Adrenal gland (tissue), 12 donors: ENCODE results near the gene PRR20D. TPM values are rescaled to one million over a fixed set of nuclear protein-coding genes. Genes with fewer than 3 reads are reported as not detected.
A peak's percentile ranks its signal among the peaks of the same experiment; 100 is the strongest.
"Not testable (repeated sequence)": the region's sequence is repeated elsewhere in the genome, so short reads cannot be mapped to it uniquely, and the experiment has no call there.

ENCODE experiments used
- DNase-seq, 7 donors: peaks; one replicate each; pipeline ENCODE4 v3.0.0-alpha.2; 2019 to 2020
- H3K27ac ChIP-seq, 5 donors: fragments of 200-600 bp; sonication (generic) in 4 of 5; 1 replicate in 3 of 5; 2 replicates in 2 of 5; pipeline versions ENCODE4 v1.5.1 to v1.8.0; 2016 to 2020; ENCODE audit warnings: mild to moderate bottlenecking in 1 of 5
- H3K27me3 ChIP-seq: fragments of 200-600 bp; 2 replicates; pipeline ENCODE4 v1.8.0; 2021
- H3K36me3 ChIP-seq, 2 donors: fragments of 200-600 bp; replicated peaks in 1 of 2; 1 replicate in 1 of 2; 2 replicates in 1 of 2; pipeline versions ENCODE4 v1.5.1 to v1.8.0; 2018 to 2022
- H3K4me1 ChIP-seq, 2 donors: fragments of 200-600 bp; replicated peaks in 1 of 2; 1 replicate in 1 of 2; 2 replicates in 1 of 2; pipeline versions ENCODE4 v1.5.1 to v1.8.0; 2018 to 2021
- H3K4me3 ChIP-seq, 4 donors: fragments of 200-600 bp; sonication (generic) in 3 of 4; one replicate each; pipeline ENCODE4 v1.5.1; 2016 to 2018
- H3K9me3 ChIP-seq, 3 donors: fragments of 200-600 bp; sonication (generic) in 1 of 3; replicated peaks in 1 of 3; 1 replicate in 2 of 3; 2 replicates in 1 of 3; pipeline versions ENCODE4 v1.5.1 to v1.8.0; 2016 to 2021
- CTCF ChIP-seq, 6 experiments: fragments of 450-650 bp in 4 of 6; fragments of 200-600 bp in 2 of 6; sonication (generic) in 1 of 6; IDR thresholded peaks; 1 replicate in 5 of 6; 2 replicates in 1 of 6; pipeline versions ENCODE4 v1.5.1 to v1.8.0; 2016 to 2021; ENCODE audit warnings: antibody characterized with exemption in 6 of 6, mild to moderate bottlenecking in 2 of 6, moderate library complexity in 1 of 6
- POLR2A ChIP-seq, 2 donors: fragments of 450-650 bp; IDR thresholded peaks; one replicate each; pipeline ENCODE4 v1.6.1; 2017; ENCODE audit warnings: antibody characterized with exemption in 2 of 2, mild to moderate bottlenecking in 2 of 2, moderate library complexity in 1 of 2
- WGBS, 4 donors: extraction: QIAGEN DNeasy Blood & Tissue Kit in 2 of 4; methylation state at CpG; one replicate each; pipeline versions ENCODE4 v1.1.5 to v1.1.7; 2013 to 2017; 5-methylcytosine and 5-hydroxymethylcytosine counted together
- intact Hi-C, 2 donors: fragments of 100-400 bp; cut with DNase I; formaldehyde crosslinking; loops; one replicate each; pipeline versions ENCODE4 v1.14.1 to v1.15.0; 2022 to 2023
- polyA plus RNA-seq, 3 donors: library from polyadenylated mRNA; stranded (reverse); fragments of 200-250 nt in 2 of 3; fragments of 350-450 nt in 1 of 3; fragmentation: Illumina TruSeq in 1 of 3; extraction: RNeasy Lipid Tissue Mini Kit (QIAGEN cat#74804) in 1 of 3; gene quantifications; one replicate each; pipeline ENCODE4 v1.2.3, GENCODE V29; 2013 to 2014
- total RNA-seq, 9 donors: library from RNA; depleted of rRNA in 4 of 9; stranded (reverse); fragments of >200 nt in 4 of 9; fragments of 120-200 nt in 1 of 9; fragmentation: NEBNext Ultra II Directional in 1 of 9; extraction: Animal tissue kit (Norgen Biotek cat#: 25700) in 1 of 9; gene quantifications; one replicate each; pipeline versions ENCODE4 v1.1.0 to v1.2.4, GENCODE V29; 2013 to 2023
- donor health status: healthy with polysubstance abuse.
- donor health status: Bipolar disorder and iron deficiency.
- donor health status: DM: yes; HTN: yes; CAD: no.
- donor health status: DM: no; HTN: no; CAD: no.
- donor health status: DM: no; HTN: no; CAD: no.
- donor health status: DM: yes; HTN: yes; CAD: no.

Gene PRR20D
- total and polyA plus RNA-seq, 12 donors: not detected

DNA sequence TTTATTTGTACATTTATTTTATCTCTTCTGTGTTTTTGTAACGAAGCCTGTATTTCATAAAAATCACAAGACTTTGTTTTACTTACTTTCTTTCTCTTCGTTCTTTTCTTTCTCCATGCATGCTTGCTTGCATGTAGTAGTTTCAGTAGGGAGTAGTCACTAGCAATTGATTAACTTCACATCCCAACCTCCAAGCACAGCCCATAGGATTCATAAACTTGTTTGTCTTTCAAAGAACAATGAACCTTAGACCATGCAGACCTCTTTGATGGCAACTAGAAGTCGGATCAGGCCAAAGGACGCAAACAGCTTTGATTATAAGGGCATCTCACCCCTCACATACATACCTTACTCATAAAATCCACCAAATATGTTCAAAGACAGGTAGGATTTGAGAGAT, 22.8 kb upstream of the PRR20D start:
- Histone ChIP-seq H3K4me3 (no peak overlapping the region), H3K4me1 (no peaks in the 10 kb centered on the region), H3K27me3 (no peaks in the 10 kb centered on the region), H3K9me3 (no peaks in the 10 kb centered on the region), H3K27ac (no peak overlapping the region), H3K36me3 (no peaks in the 10 kb centered on the region)
- DNase-seq: no peak
- 67 to 76% (median 72%) methylated on average over 4 of the region's 4 CpGs for WGBS, 4 donors
- no peak for TF ChIP-seq POLR2A (IDR thresholded peaks at IDR 0.05)
- no peak for TF ChIP-seq CTCF (IDR thresholded peaks at IDR 0.05)
- intact Hi-C loops: no loop called here

GRCh38 chr13:57138988-57139387, 21.4 kb upstream of the PRR20D start:
- Histone ChIP-seq H3K36me3 (no peaks in the 10 kb centered on the region), H3K9me3 (no peaks in the 10 kb centered on the region), H3K27ac (no peak overlapping the region), H3K4me1 (no peaks in the 10 kb centered on the region), H3K4me3 (no peak overlapping the region), H3K27me3 (no peaks in the 10 kb centered on the region)
- 80 to 88% (median 85%) methylated on average over 5 of the region's 5 CpGs for WGBS, 4 donors
- DNase-seq: peak in 1 of 7 donors; percentile 3
- TF ChIP-seq CTCF (IDR thresholded peaks at IDR 0.05) (no peak), POLR2A (IDR thresholded peaks at IDR 0.05) (no peak)
- intact Hi-C loops: no loop called here

DNA sequence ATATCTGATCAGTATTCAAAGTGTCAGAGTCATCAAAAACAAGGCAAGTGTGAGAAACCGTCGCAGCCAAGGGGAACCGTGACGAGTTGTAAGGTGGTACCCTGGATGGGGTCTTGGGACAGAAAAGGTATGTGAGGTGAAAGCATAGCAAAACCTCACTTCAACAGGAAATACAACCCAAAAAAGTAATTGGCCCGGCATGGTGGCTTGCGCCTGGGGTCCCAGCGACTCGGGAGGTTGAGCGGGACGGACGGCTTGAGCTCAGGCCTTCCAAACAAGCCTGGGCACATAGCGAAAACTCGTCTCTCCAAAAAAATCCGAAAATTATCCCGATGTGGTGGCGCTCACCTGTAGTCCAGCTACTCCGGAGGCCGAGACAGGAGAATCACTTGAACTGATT, 20.7 kb upstream of the PRR20D start:
- H3K4me3 ChIP-seq, H3K27me3 ChIP-seq, H3K9me3 ChIP-seq, H3K4me1 ChIP-seq, H3K27ac ChIP-seq, intact Hi-C loops, DNase-seq, H3K36me3 ChIP-seq: not testable (repeated sequence)
- WGBS, 4 donors: 97 to 100% methylated on average over 2 to 7 of the region's 18 CpGs; no CpG with 5 or more reads in 2 of the 4 donors

DNA sequence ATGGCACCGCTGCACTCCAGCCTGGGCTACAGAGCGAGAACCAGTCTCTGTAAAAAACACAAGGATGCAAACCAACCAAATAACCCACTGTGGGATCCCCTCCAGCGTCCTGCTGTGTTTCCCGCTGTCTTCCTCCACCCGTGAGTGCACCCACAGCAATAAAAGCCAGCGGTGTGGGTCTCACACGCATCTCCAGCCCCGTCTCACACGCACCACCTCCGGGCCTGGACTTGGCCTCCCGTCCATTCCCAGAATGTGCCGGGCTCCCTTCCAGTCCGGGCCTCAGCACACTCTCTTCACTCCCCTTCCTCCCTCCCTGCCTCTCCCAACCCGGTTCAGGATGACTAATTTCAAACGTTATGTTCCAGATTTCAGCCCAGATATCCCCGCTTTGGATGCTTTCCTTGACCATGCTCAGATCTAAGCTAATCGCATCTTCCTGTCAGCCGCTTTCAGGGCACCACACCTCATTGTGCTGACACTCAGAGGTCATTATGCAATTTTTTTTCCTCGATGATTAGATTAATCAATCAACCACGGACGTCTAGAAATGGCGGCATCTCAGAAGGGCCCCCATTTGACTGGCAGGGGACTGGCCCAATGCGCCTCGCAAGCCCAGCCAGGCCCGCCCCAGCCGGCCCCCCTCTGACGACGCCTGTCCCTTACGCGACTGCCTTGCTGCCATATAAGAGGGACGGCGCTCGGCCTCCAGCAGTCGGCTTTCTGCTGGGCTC, 20.0 kb upstream of the PRR20D start, which contains the start of gene PRR20A:
Gene PRR20A, plus strand, starts transcription at position 684 of the 734 bp plus-strand sequence. CDS start 387 bp downstream, outside the sequence.
- H3K27me3 ChIP-seq, DNase-seq, H3K4me1 ChIP-seq, H3K9me3 ChIP-seq, H3K36me3 ChIP-seq, H3K27ac ChIP-seq, H3K4me3 ChIP-seq, intact Hi-C loops: not testable (repeated sequence)
- WGBS, 4 donors: 85 to 90% (median 88%) methylated on average over 10 to 12 of the region's 34 CpGs

GRCh38 chr13:57147188-57147587, 13.2 kb upstream of the PRR20D start, which contains the start of gene PRR20B:
Gene PRR20B (plus strand): TSS chr13:57147488. CDS start chr13:57147875, 387 bp downstream.
- intact Hi-C loops, H3K27ac ChIP-seq, H3K36me3 ChIP-seq, H3K4me1 ChIP-seq, H3K27me3 ChIP-seq, H3K9me3 ChIP-seq, DNase-seq, H3K4me3 ChIP-seq: not testable (repeated sequence)
- WGBS, 4 donors: no CpG with 5 or more reads among the region's 22 CpGs

DNA sequence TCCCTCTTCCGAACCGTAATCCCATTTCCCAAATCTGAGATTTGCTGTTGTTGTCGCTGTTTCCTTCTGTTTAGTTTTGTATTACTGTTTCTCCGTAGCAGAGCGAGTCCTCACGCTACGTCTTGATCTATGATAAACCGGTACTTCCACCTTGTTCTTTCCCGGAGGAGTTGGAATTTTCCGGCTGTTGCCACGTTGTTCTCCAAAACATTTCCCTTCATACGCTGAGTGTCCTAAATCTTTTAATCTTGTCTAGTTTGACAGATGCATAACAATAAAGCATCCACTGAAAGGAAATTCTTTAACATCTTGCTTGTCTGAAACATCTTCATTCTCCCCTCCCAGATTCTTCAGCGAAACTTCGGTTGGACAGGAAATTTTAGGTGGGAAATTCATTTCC, 12.3 kb upstream of the PRR20D start:
- DNase-seq, H3K4me3 ChIP-seq, H3K27ac ChIP-seq, intact Hi-C loops, H3K27me3 ChIP-seq, H3K9me3 ChIP-seq, H3K4me1 ChIP-seq, H3K36me3 ChIP-seq: not testable (repeated sequence)
- WGBS, 4 donors: 87 to 90% (median 89%) methylated on average over 6 to 9 of the region's 14 CpGs

DNA sequence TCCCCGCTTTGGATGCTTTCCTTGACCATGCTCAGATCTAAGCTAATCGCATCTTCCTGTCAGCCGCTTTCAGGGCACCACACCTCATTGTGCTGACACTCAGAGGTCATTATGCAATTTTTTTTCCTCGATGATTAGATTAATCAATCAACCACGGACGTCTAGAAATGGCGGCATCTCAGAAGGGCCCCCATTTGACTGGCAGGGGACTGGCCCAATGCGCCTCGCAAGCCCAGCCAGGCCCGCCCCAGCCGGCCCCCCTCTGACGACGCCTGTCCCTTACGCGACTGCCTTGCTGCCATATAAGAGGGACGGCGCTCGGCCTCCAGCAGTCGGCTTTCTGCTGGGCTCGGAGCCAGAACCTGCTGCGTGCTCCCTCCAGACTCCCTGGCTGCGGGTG, 6.7 kb upstream of the PRR20D start, which contains the start of gene PRR20C:
Gene PRR20C, plus strand, starts transcription at position 301 of the 400 bp plus-strand sequence. CDS start 387 bp downstream, outside the sequence.
- H3K9me3 ChIP-seq: not testable (repeated sequence)

DNA sequence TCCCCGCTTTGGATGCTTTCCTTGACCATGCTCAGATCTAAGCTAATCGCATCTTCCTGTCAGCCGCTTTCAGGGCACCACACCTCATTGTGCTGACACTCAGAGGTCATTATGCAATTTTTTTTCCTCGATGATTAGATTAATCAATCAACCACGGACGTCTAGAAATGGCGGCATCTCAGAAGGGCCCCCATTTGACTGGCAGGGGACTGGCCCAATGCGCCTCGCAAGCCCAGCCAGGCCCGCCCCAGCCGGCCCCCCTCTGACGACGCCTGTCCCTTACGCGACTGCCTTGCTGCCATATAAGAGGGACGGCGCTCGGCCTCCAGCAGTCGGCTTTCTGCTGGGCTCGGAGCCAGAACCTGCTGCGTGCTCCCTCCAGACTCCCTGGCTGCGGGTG, 6.5 kb downstream of the PRR20D start, which contains the start of gene PRR20E:
Gene PRR20E, plus strand, starts transcription at position 301 of the 400 bp plus-strand sequence. CDS start 387 bp downstream, outside the sequence.
- H3K4me3 ChIP-seq, H3K27ac ChIP-seq, H3K9me3 ChIP-seq, H3K36me3 ChIP-seq, H3K27me3 ChIP-seq, intact Hi-C loops, DNase-seq, H3K4me1 ChIP-seq: not testable (repeated sequence)
- WGBS, 4 donors: no CpG with 5 or more reads among the region's 22 CpGs

More for the DNA sequence above, 6.7 kb upstream of the PRR20D start, which contains the start of gene PRR20C:
- H3K27ac ChIP-seq, H3K4me3 ChIP-seq, intact Hi-C loops, H3K4me1 ChIP-seq, H3K36me3 ChIP-seq, H3K27me3 ChIP-seq, DNase-seq: not testable (repeated sequence)
- WGBS, 4 donors: no CpG with 5 or more reads among the region's 22 CpGs
